Erythroblast (primary cell): ENCODE data around the gene CBLN2.

ENCODE experiments used
- DNase-seq, 2 experiments: peaks; one replicate each; lab custom pipeline; 2025; lab: John Stamatoyannopoulos, UW
- GATA1 ChIP-seq: IDR thresholded peaks from 2 replicates; pipeline ENCODE4 v1.6.1; 2011; ENCODE audit warnings: low read depth, mild to moderate bottlenecking, control low read depth, low read length, moderate library complexity
- POLR2A ChIP-seq: IDR thresholded peaks from 2 replicates; pipeline ENCODE4 v1.6.1; 2011; ENCODE audit warnings: mild to moderate bottlenecking, low read length

The CBLN2 gene

DNA sequence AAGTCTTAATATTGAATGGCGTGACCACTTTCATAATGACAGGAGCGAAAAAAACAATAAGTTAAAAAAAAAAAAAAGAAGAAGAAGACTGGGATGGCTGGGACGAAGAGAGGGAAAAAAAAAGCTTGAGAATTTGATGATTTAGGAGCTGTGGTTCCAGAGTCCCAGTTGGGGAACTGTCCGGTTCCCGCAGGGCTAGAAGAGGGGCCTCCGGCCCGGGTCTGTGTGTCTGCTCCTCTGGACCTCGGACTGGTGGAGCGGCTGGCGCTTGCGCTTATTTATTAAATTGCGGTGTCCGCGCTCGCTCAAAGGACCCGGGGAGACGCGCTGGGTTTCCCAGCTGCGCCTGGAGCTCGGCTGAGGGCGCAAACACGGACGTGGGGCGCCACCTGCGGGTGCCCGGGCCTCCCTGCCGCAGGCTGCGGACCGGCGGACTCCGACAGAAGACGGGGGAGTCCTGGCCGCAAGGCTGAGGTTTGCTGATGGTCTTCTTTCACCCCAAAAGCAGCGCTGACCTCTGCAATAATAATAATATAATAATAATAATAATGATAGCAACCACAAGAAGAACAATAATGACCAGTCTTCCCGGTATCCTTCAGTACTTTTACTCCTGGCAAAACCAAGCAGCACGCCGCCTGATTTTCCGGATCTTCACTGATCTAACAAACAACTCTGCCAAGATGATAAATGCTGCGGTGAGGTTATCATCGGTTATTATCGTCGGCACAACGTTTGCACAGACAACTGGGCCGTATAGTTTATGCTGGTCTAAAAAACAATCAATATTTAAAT lies at the start of gene CBLN2:
Gene CBLN2 (minus strand): TSS at position 251 of the 795 bp plus-strand sequence. CDS start 2,182 bp downstream, outside the sequence.
- no peak for TF ChIP-seq POLR2A
- TF ChIP-seq GATA1 = no peak
- peak; percentile 45 to 59 for DNase-seq

- no peak for DNase-seq
- no peak for TF ChIP-seq GATA1
- no peak for TF ChIP-seq POLR2A
Observed at GRCh38 chr18:72588360-72588759, 44.2 kb upstream of the CBLN2 start.

DNA sequence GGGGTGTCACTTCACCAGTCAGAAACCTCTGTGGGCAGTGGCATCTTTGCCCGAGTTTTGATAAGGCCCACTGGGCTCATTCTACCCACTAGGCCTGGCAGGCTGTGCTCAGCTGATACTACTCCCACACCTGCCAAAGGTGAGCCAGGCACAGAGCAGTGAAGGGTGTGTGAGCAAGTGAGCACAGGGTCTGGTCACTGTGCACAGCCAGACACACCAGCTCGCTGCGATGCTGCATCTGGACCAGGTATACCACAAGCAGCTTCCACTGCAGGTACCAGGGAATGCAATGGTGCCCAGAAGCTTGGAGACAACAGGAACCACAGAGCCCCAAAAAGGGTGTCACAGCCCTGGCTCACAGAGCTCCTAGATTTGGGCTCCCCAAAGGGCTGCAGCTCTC lies 40.6 kb upstream of the CBLN2 start:
- no peak for DNase-seq
- no peak for TF ChIP-seq POLR2A
- no peak for TF ChIP-seq GATA1

- no peak for DNase-seq
- TF ChIP-seq POLR2A (no peak), GATA1 (no peak)
Observed at GRCh38 chr18:72581976-72582375, 37.8 kb upstream of the CBLN2 start.

GRCh38 chr18:72572896-72573295 lies 28.8 kb upstream of the CBLN2 start:
- DNase-seq = no peak
- TF ChIP-seq GATA1 (no peak), POLR2A (no peak)

DNA sequence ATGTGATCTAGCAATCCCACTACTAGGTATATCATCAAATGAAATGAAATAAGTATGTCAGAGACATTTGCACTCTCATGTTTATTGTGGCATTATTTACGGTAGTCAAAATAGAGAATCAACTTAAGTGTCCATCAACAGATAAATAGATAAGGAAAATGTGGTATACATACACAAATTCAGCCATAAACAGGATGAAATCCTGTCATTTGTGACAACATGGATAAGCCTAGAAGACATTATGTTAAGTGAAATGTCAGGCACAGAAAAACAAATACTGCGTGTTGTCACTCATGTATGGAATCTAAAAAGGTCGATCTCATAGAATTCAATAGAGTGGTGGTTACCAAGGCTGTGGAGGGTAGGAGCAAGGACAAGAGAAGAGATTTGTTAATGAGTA lies 22.1 kb upstream of the CBLN2 start:
- DNase-seq = no peak
- no peak for TF ChIP-seq POLR2A
- no peak for TF ChIP-seq GATA1

- no peak for TF ChIP-seq GATA1
- no peak for TF ChIP-seq POLR2A
- DNase-seq = no peak
Observed at GRCh38 chr18:72555968-72556367, 11.8 kb upstream of the CBLN2 start.

DNA sequence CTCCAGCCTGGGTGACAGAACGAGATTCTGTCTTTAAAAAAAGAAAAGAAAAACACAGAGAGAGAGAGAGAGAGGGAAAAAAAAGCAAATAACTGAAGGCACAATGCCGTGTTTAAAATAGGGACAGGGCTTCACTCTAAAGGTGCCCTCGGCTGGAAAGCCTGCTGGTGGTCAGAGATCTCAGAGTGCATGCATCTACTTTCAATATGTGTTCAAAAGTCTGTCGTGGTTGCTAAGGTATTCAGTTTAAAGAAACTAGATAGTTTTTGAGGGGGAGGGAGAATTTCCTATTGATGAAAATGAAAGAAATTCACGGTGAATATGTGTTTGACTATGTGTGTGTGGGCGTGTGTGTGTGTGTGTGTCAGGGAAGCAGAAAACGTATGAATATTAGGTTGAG lies 11.0 kb upstream of the CBLN2 start:
- TF ChIP-seq GATA1 (no peak), POLR2A (no peak)
- DNase-seq = no peak

GRCh38 chr18:72543357-72544055 lies 636 bp downstream of the CBLN2 start:
- TF ChIP-seq GATA1 (no peak), POLR2A (no peak)
- DNase-seq = no peak

DNA sequence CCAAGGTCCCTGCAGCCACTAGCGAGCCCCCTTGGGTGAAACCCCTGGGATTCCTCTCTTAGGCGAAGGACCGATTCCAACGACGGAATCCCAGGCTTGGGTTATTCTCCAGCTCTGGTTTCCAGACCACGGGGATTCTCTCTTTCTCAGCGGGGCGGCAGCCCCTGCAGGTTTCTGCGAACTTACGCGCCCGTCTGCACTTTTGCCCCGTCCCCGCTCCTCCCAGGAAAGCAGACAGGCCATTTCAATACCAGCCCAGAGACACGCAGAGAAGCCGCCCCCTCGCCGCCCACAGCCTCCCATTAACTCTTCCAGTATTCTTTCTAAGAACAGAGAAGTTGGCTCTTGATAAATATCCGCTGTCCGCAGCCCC lies 1.2 kb downstream of the CBLN2 start:
- no peak for TF ChIP-seq GATA1
- TF ChIP-seq POLR2A = no peak
- DNase-seq = no peak

DNA sequence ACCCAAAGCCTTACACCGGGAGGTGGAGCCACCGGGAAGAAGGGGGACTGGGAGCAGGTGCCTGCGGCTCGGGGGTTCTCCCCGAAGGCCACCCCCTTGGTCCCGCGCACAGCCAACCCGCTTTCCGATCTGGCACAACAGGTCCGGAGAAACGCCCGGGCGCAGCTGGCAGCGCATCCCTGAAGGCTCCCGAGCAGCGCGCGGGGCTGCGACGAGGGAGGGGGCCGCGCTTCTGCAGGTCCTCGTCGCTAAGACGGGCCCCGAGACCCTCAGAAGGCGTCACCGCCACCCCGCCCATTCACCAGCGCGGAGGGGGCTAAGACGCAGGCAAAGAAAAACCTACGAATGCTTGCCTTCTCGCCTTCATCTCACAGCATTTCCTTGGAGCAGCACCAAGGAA lies 1.8 kb downstream of the CBLN2 start:
- DNase-seq = no peak
- TF ChIP-seq POLR2A (no peak), GATA1 (no peak)

DNA sequence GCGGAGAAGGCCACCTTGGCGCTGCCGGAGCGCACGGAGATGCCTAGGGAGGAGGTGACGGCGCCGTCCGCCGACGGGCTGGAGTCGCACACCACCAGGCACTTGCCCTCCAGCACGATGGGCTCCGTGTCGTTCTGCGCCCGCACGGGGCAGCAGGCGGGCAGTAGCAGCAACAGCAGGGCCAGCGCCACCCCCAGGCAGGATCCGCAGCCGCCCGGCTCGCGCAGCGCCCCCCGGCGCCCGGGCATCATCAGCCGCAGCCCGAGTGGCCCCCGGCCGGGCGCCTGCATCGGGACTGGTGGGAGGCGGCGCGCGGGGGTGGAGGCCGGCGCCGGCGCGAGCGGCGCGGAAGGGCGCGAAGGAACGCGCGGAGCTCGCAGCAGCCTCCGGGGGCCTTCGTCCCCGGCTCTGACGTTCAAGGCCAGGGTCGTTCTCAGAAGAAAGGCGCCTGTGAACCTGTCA lies 2.2 kb downstream of the CBLN2 start:
- TF ChIP-seq POLR2A (no peak), GATA1 (no peak)
- peak in 1 of 2 experiments; percentile 16 for DNase-seq

- no peak for TF ChIP-seq POLR2A
- TF ChIP-seq GATA1 = no peak
- no peak for DNase-seq
Observed at GRCh38 chr18:72539901-72540300, 4.2 kb downstream of the CBLN2 start.

GRCh38 chr18:72530622-72531021 lies 13.5 kb downstream of the CBLN2 start:
- no peak for DNase-seq
- TF ChIP-seq GATA1 = no peak
- TF ChIP-seq POLR2A = no peak

- no peak for DNase-seq
- TF ChIP-seq GATA1 (no peak), POLR2A (no peak)
Observed at GRCh38 chr18:72504866-72505265, 39.3 kb downstream of the CBLN2 start.
